Tibial nerve (tissue), 4 donors: Measurements from ENCODE around the gene CRABP1. TPM values are rescaled to one million over a fixed set of nuclear protein-coding genes. Genes with fewer than 3 reads are reported as not detected.

ENCODE experiments used
- DNase-seq, 2 donors: peaks; one replicate each; pipeline ENCODE4 v3.0.0-alpha.2; 2019; ENCODE audit warnings: low spot score in 2 of 2
- H3K27ac ChIP-seq, 4 donors: fragments of 200-600 bp; sonication (generic) in 3 of 4; one replicate each; pipeline ENCODE4 v1.5.1; 2017 to 2019; ENCODE audit warnings: mild to moderate bottlenecking in 1 of 4
- H3K27me3 ChIP-seq, 2 donors: fragments of 200-600 bp; sonication (generic) in 1 of 2; one replicate each; pipeline versions ENCODE4 v1.5.1 to v1.6.0; 2017 to 2019
- H3K36me3 ChIP-seq, 3 donors: fragments of 200-600 bp; sonication (generic); one replicate each; pipeline ENCODE4 v1.5.1; 2018 to 2019
- H3K4me1 ChIP-seq, 4 donors: fragments of 200-600 bp; sonication (generic) in 3 of 4; one replicate each; pipeline ENCODE4 v1.5.1; 2017 to 2019
- H3K4me3 ChIP-seq, 4 donors: fragments of 200-600 bp; sonication (generic) in 3 of 4; one replicate each; pipeline ENCODE4 v1.5.1; 2017 to 2019; ENCODE audit warnings: mild to moderate bottlenecking in 1 of 4, moderate library complexity in 1 of 4
- H3K9me3 ChIP-seq, 4 donors: fragments of 200-600 bp; sonication (generic) in 3 of 4; one replicate each; pipeline ENCODE4 v1.5.1; 2017 to 2019
- EP300 ChIP-seq, 2 donors: sonication (generic); formaldehyde crosslinking; IDR thresholded peaks; one replicate each; pipeline ENCODE4 v1.6.1; 2017; ENCODE audit warnings: antibody characterized with exemption in 2 of 2, mild to moderate bottlenecking in 1 of 2
- POLR2A ChIP-seq, 2 donors: fragments of 450-650 bp; IDR thresholded peaks; one replicate each; pipeline ENCODE4 v1.6.1; 2017; ENCODE audit warnings: antibody characterized with exemption in 2 of 2, mild to moderate bottlenecking in 2 of 2, moderate library complexity in 2 of 2
- WGBS, 2 donors: methylation state at CpG; one replicate each; pipeline ENCODE4 v1.1.5; 2018; 5-methylcytosine and 5-hydroxymethylcytosine counted together
- total RNA-seq, 4 donors: library from RNA; depleted of rRNA; stranded (reverse); fragments of >200 nt; gene quantifications; one replicate each; pipeline ENCODE4 v1.1.0, GENCODE V29; 2016
- TF ChIP-seq, protein P1 (sequence below), 5 experiments: fragments of 200-600 bp in 3 of 5; fragments of 450-650 bp in 2 of 5; sonication (generic) in 3 of 5; IDR thresholded peaks; one replicate each; pipeline ENCODE4 v1.5.1; 2016 to 2019; ENCODE audit warnings: antibody characterized with exemption in 5 of 5, mild to moderate bottlenecking in 3 of 5, moderate library complexity in 2 of 5

Gene CRABP1
- total RNA-seq, 4 donors from 2014 or later: 1.6 to 6.6 TPM; not detected in 2

- peaks cover 0 to 4% (median 0%) of the 10 kb centered on the region in 4 donors for H3K9me3 ChIP-seq
- WGBS, 2 donors: 90 to 94% methylated on average over 7 of the region's 7 CpGs
- H3K4me3 ChIP-seq: no peak overlapping the region
- peaks cover 0 to 5% (median 0%) of the 10 kb centered on the region in 4 donors for H3K4me1 ChIP-seq
- TF ChIP-seq EP300 (IDR thresholded peaks at IDR 0.05): no peak
- no peak for TF ChIP-seq POLR2A (IDR thresholded peaks at IDR 0.05)
- TF ChIP-seq, protein P1, sequence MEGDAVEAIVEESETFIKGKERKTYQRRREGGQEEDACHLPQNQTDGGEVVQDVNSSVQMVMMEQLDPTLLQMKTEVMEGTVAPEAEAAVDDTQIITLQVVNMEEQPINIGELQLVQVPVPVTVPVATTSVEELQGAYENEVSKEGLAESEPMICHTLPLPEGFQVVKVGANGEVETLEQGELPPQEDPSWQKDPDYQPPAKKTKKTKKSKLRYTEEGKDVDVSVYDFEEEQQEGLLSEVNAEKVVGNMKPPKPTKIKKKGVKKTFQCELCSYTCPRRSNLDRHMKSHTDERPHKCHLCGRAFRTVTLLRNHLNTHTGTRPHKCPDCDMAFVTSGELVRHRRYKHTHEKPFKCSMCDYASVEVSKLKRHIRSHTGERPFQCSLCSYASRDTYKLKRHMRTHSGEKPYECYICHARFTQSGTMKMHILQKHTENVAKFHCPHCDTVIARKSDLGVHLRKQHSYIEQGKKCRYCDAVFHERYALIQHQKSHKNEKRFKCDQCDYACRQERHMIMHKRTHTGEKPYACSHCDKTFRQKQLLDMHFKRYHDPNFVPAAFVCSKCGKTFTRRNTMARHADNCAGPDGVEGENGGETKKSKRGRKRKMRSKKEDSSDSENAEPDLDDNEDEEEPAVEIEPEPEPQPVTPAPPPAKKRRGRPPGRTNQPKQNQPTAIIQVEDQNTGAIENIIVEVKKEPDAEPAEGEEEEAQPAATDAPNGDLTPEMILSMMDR (IDR thresholded peaks at IDR 0.05): no peak
- no peaks in the 10 kb centered on the region for H3K36me3 ChIP-seq
- H3K27ac ChIP-seq: no peak overlapping the region
- no peak for DNase-seq
- H3K27me3 ChIP-seq: peaks cover 0 to 3% of the 10 kb centered on the region in 2 donors
These were observed 44.5 kb downstream of the CRABP1 start for GRCh38 chr15:78384651-78385050.

- no peak overlapping the region for H3K4me3 ChIP-seq
- H3K9me3 ChIP-seq: no peaks in the 10 kb centered on the region
- no peak overlapping the region for H3K27ac ChIP-seq
- TF ChIP-seq EP300 (IDR thresholded peaks at IDR 0.05) (no peak), POLR2A (IDR thresholded peaks at IDR 0.05) (no peak)
- TF ChIP-seq, protein P1 (IDR thresholded peaks at IDR 0.05): no peak
- H3K4me1 ChIP-seq: peaks cover 0 to 5% (median 0%) of the 10 kb centered on the region in 4 donors
- peaks cover 0 to 3% of the 10 kb centered on the region in 2 donors for H3K27me3 ChIP-seq
- no peak for DNase-seq
- WGBS, 2 donors: 55 to 57% methylated on average over 6 of the region's 6 CpGs
- no peaks in the 10 kb centered on the region for H3K36me3 ChIP-seq
These were observed 47.3 kb downstream of the CRABP1 start for GRCh38 chr15:78387246-78388037.

GRCh38 chr15:78388865-78389264, 48.7 kb downstream of the CRABP1 start:
- DNase-seq: no peak
- no peak for TF ChIP-seq POLR2A (IDR thresholded peaks at IDR 0.05)
- TF ChIP-seq EP300 (IDR thresholded peaks at IDR 0.05): no peak
- TF ChIP-seq, protein P1 (IDR thresholded peaks at IDR 0.05): no peak

GRCh38 chr15:78389322-78389721, 49.2 kb downstream of the CRABP1 start:
- DNase-seq: no peak
- TF ChIP-seq POLR2A (IDR thresholded peaks at IDR 0.05): no peak
- no peak for TF ChIP-seq EP300 (IDR thresholded peaks at IDR 0.05)
- TF ChIP-seq, protein P1 (IDR thresholded peaks at IDR 0.05): no peak

More at GRCh38 chr15:78388865-78389264, 48.7 kb downstream of the CRABP1 start:
- Histone ChIP-seq H3K4me1 (peaks cover 0 to 5% (median 0%) of the 10 kb centered on the region in 4 donors), H3K27ac (no peak overlapping the region), H3K27me3 (no peaks in the 10 kb centered on the region), H3K36me3 (no peaks in the 10 kb centered on the region), H3K9me3 (no peaks in the 10 kb centered on the region), H3K4me3 (no peak overlapping the region)
- WGBS, 2 donors: 79 to 80% methylated on average over 12 of the region's 12 CpGs

DNA sequence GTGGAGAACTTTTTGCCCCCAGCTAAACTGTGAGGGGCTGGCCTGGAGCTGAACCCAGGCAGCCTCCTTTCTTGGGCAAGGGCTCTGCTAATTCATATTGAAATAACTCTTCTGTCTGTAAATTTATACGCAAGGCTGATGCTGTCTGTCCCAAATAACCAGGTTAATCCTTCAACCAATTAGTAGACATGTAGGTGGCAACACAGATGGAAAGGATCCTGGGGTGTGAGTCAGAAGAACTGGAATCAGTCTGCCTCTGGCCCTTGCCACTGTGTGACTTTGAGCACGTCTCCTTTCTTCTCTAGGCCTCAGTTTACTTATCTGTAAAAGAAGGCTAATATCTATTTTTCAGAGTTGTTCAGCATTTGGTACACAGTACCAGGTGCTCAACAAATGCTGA, 49.6 kb downstream of the CRABP1 start:
- TF ChIP-seq, protein P1 (IDR thresholded peaks at IDR 0.05): no peak
- TF ChIP-seq POLR2A (IDR thresholded peaks at IDR 0.05) (no peak), EP300 (IDR thresholded peaks at IDR 0.05) (no peak)
- H3K27me3 ChIP-seq: no peaks in the 10 kb centered on the region
- no peaks in the 10 kb centered on the region for H3K9me3 ChIP-seq
- no peak overlapping the region for H3K4me3 ChIP-seq
- no peak for DNase-seq
- 98 to 100% methylated on average over 2 of the region's 2 CpGs for WGBS, 2 donors
- peaks cover 0 to 5% (median 0%) of the 10 kb centered on the region in 4 donors for H3K4me1 ChIP-seq
- no peak overlapping the region for H3K27ac ChIP-seq
- H3K36me3 ChIP-seq: no peaks in the 10 kb centered on the region

More at GRCh38 chr15:78389322-78389721, 49.2 kb downstream of the CRABP1 start:
- H3K9me3 ChIP-seq: no peaks in the 10 kb centered on the region
- 29 to 35% methylated on average over 7 of the region's 7 CpGs for WGBS, 2 donors
- H3K36me3 ChIP-seq: no peaks in the 10 kb centered on the region
- no peaks in the 10 kb centered on the region for H3K27me3 ChIP-seq
- peaks cover 0 to 5% (median 0%) of the 10 kb centered on the region in 4 donors for H3K4me1 ChIP-seq
- H3K27ac ChIP-seq: no peak overlapping the region
- H3K4me3 ChIP-seq: no peak overlapping the region
